Measurements from ENCODE around the gene MTA1. TPM values are rescaled to one million over a fixed set of nuclear protein-coding genes. Genes with fewer than 3 reads are reported as not detected.

Gene MTA1
- total RNA-seq, 1 donor from 2014 or later, result 118 TPM

DNA sequence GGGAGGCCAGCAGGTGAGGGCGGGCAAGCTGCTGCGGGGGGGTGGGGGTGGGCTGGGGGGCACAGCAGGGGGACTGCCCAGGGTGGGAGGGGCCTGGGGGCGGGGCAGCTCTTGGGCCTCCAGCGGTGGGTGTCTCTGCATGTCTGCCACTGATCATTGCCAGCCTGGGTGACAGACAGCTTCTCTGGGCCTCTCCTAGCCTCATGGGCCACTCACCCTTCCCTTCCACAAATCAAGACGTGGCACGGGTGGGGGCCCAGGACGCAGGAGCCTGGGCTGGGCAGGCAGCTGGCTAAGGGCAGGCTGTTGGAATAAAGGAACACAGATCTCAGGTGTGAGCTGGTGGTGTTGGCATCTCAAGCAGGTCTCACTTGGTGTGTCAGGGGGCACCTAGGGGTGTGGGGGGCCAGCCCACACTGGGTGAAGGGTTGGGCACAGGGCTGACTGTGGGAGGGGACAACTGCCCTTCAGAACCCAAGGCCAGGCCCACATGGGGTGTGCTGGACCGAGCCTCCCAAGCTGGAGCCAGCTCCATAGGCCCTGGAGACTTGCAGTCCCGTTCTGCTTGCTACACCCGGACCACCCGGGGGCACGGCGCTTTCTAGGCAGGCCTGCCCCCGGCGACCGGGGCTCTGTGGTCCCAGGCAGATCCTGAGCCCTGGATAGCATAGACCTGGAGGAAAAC lies 74.4 kb downstream of the MTA1 start:
- H3K9me3 ChIP-seq, result no peaks in the 10 kb centered on the region
- TF ChIP-seq, protein P1, sequence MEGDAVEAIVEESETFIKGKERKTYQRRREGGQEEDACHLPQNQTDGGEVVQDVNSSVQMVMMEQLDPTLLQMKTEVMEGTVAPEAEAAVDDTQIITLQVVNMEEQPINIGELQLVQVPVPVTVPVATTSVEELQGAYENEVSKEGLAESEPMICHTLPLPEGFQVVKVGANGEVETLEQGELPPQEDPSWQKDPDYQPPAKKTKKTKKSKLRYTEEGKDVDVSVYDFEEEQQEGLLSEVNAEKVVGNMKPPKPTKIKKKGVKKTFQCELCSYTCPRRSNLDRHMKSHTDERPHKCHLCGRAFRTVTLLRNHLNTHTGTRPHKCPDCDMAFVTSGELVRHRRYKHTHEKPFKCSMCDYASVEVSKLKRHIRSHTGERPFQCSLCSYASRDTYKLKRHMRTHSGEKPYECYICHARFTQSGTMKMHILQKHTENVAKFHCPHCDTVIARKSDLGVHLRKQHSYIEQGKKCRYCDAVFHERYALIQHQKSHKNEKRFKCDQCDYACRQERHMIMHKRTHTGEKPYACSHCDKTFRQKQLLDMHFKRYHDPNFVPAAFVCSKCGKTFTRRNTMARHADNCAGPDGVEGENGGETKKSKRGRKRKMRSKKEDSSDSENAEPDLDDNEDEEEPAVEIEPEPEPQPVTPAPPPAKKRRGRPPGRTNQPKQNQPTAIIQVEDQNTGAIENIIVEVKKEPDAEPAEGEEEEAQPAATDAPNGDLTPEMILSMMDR (IDR thresholded peaks at IDR 0.05), result no peak
- DNase-seq (ENCODE audit: low spot score in 2 of 2), result no peak
- H3K27me3 ChIP-seq, result no peaks in the 10 kb centered on the region
- H3K27ac ChIP-seq, result no peak overlapping the region
- no peak overlapping the region for H3K4me3 ChIP-seq
- intact Hi-C loops (cut with DNase I), result loop anchor here (5.0 kb wide), 1 partner anchor 402 kb away; no protein-coding TSS in a partner anchor
- peaks cover 3 to 14% of the 10 kb centered on the region in 2 donors for H3K4me1 ChIP-seq
- H3K36me3 ChIP-seq, result peaks cover 0 to 10% of the 10 kb centered on the region in 2 donors

DNA sequence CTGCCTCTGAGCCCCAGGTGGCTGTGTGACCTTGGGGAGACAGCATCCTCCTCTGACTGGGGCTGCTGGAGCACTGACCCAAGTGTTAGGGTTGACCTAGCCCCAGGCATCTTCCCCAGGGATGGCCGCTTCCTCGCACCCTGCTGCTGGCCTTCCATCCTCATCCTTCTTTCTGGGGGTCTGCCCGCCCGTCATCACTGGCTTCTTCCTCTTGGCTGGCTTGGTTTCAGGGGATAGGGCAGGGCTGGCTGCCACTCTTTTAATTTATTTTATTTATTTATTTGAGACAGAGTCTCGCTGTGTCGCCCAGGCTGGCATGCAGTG lies 74.9 kb downstream of the MTA1 start:
- intact Hi-C loops (cut with DNase I), result loop anchor here (5.0 kb wide), 1 partner anchor 402 kb away; no protein-coding TSS in a partner anchor
- Histone ChIP-seq H3K4me3 (no peak overlapping the region), H3K27ac (no peak overlapping the region), H3K36me3 (peaks cover 0 to 10% of the 10 kb centered on the region in 2 donors), H3K4me1 (peaks cover 0 to 9% of the 10 kb centered on the region in 2 donors), H3K27me3 (no peaks in the 10 kb centered on the region), H3K9me3 (no peaks in the 10 kb centered on the region)
- TF ChIP-seq, protein P1 (IDR thresholded peaks at IDR 0.05), result no peak
- no peak for DNase-seq (ENCODE audit: low spot score in 2 of 2)

DNA sequence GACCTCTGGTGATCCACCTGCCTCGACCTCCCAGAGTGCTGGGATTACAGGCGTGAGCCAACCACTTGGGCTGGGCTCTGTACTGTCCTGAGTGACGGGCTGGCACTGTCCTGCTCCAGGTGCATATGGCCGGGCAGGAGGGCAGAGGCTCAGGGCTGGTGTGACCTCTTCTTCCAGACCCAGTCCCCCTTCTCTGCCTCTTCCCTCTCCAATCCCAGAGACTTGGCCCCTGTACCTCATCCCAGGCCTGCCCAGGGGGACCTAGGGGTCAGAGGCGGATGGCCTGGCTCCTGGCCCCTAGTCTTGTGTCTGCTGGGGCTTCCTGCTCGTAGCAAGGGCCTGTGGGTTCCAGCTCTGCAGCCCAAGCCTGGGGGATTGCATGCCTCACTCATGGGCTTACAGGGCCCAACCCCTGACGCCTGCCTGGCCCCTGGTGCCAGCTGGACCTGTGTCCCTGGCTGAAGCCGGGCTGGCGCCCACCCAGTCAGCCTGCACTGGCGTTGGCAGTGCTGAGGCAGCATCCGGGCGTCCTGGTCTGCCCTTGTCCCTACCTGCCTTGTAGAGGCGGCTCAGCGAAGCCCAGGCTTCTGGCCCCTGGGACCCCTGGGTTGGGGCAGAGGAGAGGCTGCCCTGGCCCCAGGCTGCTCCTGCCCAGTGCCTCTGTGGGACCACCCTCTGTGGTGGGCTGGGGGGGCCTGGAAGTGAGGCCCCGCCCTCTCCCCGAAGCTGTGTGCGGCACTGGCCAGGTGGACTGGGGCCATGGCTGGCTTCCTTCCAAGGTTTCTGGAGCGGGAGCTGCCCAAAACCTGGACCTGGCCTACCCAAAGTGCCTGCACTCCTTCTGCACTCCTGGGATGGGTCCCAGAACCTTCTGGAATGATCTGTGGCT lies 75.7 kb downstream of the MTA1 start:
- H3K27ac ChIP-seq, result no peak overlapping the region
- H3K4me3 ChIP-seq, result no peak overlapping the region
- H3K27me3 ChIP-seq, result no peaks in the 10 kb centered on the region
- intact Hi-C loops (cut with DNase I), result no loop called here
- peaks cover 0 to 10% of the 10 kb centered on the region in 2 donors for H3K36me3 ChIP-seq
- H3K4me1 ChIP-seq, result peaks cover 0 to 6% of the 10 kb centered on the region in 2 donors
- peak in 1 of 2 donors; percentile 64 for DNase-seq (ENCODE audit: low spot score in 2 of 2)
- TF ChIP-seq, protein P1 (IDR thresholded peaks at IDR 0.05), result no peak
- no peaks in the 10 kb centered on the region for H3K9me3 ChIP-seq

DNA sequence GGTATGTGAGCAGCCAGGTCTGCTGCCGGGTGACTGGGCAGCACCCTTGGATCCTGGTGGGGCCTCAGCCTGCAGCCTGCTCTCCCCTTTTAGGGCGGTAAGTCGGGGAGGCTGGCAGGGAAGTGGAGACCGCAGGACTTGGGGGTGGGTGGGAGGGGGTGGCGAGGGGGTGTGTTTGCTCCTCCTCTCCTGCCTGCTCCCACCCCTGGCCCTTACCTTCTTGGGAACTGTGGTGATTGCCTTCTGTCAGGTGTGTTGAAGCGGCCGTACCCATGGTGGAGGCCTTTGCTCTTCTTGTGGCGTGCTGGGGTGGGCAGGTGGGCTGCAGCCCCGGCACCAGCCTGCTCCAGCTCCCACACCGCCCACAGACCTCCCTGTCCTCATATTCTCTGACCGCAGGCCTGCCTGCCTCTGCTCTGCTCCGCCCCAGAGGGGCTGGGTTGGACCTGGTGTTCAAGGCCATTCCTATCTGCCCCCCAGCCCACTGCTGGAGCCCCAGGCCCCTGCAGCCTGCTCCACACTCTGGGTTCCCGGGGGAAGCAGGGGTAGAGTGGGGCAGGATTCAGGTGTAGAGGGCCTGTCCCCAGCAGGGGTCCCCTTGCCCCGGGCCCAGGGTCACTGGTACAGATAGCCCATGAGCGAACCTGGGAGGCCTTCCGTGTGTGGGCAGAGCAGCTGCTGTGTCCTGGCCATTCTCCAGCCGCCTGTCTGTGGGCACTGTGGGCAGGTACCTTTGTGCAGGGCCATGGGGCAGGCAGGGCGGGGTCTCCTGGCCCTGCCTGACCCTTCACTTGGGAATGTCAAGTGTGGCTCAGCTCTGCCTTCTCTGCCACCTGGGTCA lies 76.6 kb downstream of the MTA1 start:
- H3K36me3 ChIP-seq, result peaks cover 0 to 10% of the 10 kb centered on the region in 2 donors
- no peak overlapping the region for H3K4me3 ChIP-seq
- intact Hi-C loops (cut with DNase I), result no loop called here
- no peaks in the 10 kb centered on the region for H3K9me3 ChIP-seq
- TF ChIP-seq, protein P1 (IDR thresholded peaks at IDR 0.05), result no peak
- H3K27me3 ChIP-seq, result no peaks in the 10 kb centered on the region
- no peak overlapping the region for H3K27ac ChIP-seq
- peaks cover 0 to 6% of the 10 kb centered on the region in 2 donors for H3K4me1 ChIP-seq
- no peak for DNase-seq (ENCODE audit: low spot score in 2 of 2)

DNA sequence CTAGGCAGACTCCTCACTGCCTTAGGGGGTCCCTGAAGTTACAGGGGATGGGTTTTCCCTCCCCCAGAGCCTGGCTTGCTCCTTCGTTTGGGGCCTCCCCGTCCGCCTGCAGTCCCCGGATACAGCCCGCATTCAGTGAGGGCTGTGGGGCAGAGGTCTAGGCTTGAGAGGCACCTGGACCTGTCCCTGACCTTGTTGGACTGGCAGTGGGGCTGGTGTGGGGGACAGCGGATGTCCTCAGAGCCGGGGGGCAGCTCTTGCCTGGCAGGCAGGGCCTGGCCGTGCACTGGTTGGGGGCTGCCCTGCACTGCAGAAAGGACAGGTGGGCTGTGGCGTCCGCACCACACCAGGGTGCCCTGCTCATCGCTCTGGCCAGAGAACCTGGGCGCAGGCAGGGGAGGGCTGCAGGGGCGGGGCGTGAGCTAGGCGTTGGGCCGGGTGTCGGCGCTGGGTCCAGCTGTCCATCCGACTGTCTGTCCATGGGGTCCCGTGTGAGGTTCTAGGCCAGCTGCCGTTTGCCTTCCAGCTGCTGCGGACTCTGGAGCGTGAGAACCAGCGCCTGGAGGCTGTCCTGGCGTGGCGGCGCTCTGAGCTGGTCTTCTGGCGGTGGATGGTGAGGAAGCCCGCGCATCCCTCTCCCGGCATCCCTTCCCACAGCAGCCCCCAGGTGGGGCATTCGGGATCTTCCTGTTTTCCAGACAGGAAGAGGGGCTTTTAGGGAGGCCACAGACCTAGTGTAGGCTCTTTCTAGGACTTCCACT lies 77.4 kb downstream of the MTA1 start:
- intact Hi-C loops (cut with DNase I), result no loop called here
- TF ChIP-seq, protein P1 (IDR thresholded peaks at IDR 0.05), result no peak
- no peaks in the 10 kb centered on the region for H3K27me3 ChIP-seq

More for the DNA sequence above, 77.4 kb downstream of the MTA1 start:
- DNase-seq (ENCODE audit: low spot score in 2 of 2), result no peak
- Histone ChIP-seq H3K9me3 (no peaks in the 10 kb centered on the region), H3K27ac (no peak overlapping the region), H3K36me3 (peaks cover 0 to 10% of the 10 kb centered on the region in 2 donors), H3K4me3 (no peak overlapping the region), H3K4me1 (no peaks in the 10 kb centered on the region)
